Gastroesophageal sphincter (tissue), 4 donors: Measurements from ENCODE around the gene CFTR. TPM values are rescaled to one million over a fixed set of nuclear protein-coding genes. Genes with fewer than 3 reads are reported as not detected.
"Not testable (repeated sequence)": the region's sequence is repeated elsewhere in the genome, so short reads cannot be mapped to it uniquely, and the experiment has no call there.

Source experiments
- ATAC-seq: fragments of 150-250 bp; one replicate; pipeline ENCODE4 v1.9.1; 2016; ENCODE audit warnings: mild to moderate bottlenecking, moderate library complexity
- H3K27ac ChIP-seq, 4 donors: fragments of 200-600 bp; sonication (generic) in 3 of 4; 1 replicate in 3 of 4; 2 replicates in 1 of 4; pipeline ENCODE4 v1.5.1; 2016 to 2019
- H3K27me3 ChIP-seq: fragments of 200-600 bp; sonication (generic); one replicate; pipeline ENCODE4 v1.5.1; 2019
- H3K36me3 ChIP-seq, 2 donors: fragments of 200-600 bp; sonication (generic); one replicate each; pipeline ENCODE4 v1.5.1; 2019; ENCODE audit warnings: control low read depth in 1 of 2
- H3K4me1 ChIP-seq, 3 donors: fragments of 200-600 bp; sonication (generic); 1 replicate in 2 of 3; 2 replicates in 1 of 3; pipeline ENCODE4 v1.5.1; 2016 to 2019; ENCODE audit warnings: control low read depth in 2 of 3
- H3K4me3 ChIP-seq, 2 donors: fragments of 200-600 bp; sonication (generic); one replicate each; pipeline ENCODE4 v1.5.1; 2019; ENCODE audit warnings: mild to moderate bottlenecking in 1 of 2, moderate library complexity in 1 of 2
- H3K9me3 ChIP-seq, 3 donors: fragments of 200-600 bp; sonication (generic); one replicate each; pipeline ENCODE4 v1.5.1; 2017 to 2019; ENCODE audit warnings: control low read depth in 2 of 3
- EP300 ChIP-seq: sonication (generic); formaldehyde crosslinking; IDR thresholded peaks from one replicate; pipeline ENCODE4 v1.6.1; 2017; ENCODE audit warnings: antibody characterized with exemption, mild to moderate bottlenecking
- POLR2A ChIP-seq, 2 donors: fragments of 450-650 bp; IDR thresholded peaks; one replicate each; pipeline ENCODE4 v1.6.1; 2017; ENCODE audit warnings: antibody characterized with exemption in 2 of 2, mild to moderate bottlenecking in 2 of 2, moderate library complexity in 1 of 2
- POLR2AphosphoS5 ChIP-seq: sonication (generic); formaldehyde crosslinking; IDR thresholded peaks from one replicate; pipeline ENCODE4 v1.6.1; 2017; ENCODE audit warnings: antibody characterized with exemption
- WGBS, 2 donors: methylation state at CpG; one replicate each; pipeline ENCODE4 v1.1.5; 2018; ENCODE audit warnings: low coverage in 1 of 2; 5-methylcytosine and 5-hydroxymethylcytosine counted together
- total RNA-seq, 4 donors: library from RNA; depleted of rRNA; stranded (reverse); fragments of >200 nt; gene quantifications; one replicate each; pipeline ENCODE4 v1.1.0, GENCODE V29; 2016
- TF ChIP-seq, protein P1 (sequence below), 4 experiments: fragments of 200-600 bp in 2 of 4; fragments of 450-650 bp in 2 of 4; sonication (generic) in 1 of 4; IDR thresholded peaks; one replicate each; pipeline ENCODE4 v1.5.1; 2017 to 2019; ENCODE audit warnings: antibody characterized with exemption in 4 of 4, mild to moderate bottlenecking in 2 of 4, moderate library complexity in 2 of 4

Gene CFTR
- total RNA-seq, 4 donors from 2014 or later: 1.9 TPM; not detected in 3

DNA sequence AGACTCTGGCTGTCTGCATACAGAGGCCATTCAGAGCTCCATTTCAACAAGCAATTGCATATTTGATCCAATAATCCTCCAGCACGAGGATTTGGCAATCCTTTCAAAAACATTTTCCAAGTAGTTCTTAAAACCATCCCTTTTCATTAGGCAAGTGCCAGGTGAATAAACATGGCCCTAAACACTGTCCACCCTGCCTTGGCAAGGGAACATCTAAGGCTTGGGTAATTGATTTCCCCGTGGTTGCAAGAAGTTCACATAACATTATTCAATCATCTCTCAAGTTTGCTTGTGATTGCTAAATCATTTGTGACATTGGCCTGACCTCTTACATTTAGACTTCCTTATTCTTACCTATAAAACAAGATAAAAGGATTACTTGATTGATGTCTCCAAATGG, 218.2 kb downstream of the CFTR start:
- no peaks in the 10 kb centered on the region for H3K4me1 ChIP-seq

DNA sequence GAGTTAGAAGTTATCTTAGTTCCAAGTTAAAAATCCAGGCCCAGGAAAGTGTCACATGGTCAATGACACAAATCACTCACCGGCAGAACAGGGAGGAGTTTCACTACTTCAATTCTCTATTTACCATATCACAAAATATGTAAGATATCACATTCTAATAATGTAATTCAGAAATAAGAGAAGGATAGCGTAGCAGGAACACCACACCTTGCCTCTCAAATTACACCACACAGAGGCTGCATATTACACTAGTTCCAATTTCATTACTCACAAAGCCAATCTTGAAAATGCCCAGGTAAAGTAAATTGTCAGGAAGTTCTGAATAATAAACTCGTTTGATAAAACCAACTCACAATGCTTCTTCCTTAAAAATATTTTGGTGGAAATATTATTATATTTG, 224.2 kb downstream of the CFTR start:
- H3K4me3 ChIP-seq: no peak overlapping the region

More for the DNA sequence above, 218.2 kb downstream of the CFTR start:
- H3K9me3 ChIP-seq: no peaks in the 10 kb centered on the region
- TF ChIP-seq POLR2AphosphoS5 (no peak), POLR2A (IDR thresholded peaks at IDR 0.05) (no peak), EP300 (no peak)
- TF ChIP-seq, protein P1, sequence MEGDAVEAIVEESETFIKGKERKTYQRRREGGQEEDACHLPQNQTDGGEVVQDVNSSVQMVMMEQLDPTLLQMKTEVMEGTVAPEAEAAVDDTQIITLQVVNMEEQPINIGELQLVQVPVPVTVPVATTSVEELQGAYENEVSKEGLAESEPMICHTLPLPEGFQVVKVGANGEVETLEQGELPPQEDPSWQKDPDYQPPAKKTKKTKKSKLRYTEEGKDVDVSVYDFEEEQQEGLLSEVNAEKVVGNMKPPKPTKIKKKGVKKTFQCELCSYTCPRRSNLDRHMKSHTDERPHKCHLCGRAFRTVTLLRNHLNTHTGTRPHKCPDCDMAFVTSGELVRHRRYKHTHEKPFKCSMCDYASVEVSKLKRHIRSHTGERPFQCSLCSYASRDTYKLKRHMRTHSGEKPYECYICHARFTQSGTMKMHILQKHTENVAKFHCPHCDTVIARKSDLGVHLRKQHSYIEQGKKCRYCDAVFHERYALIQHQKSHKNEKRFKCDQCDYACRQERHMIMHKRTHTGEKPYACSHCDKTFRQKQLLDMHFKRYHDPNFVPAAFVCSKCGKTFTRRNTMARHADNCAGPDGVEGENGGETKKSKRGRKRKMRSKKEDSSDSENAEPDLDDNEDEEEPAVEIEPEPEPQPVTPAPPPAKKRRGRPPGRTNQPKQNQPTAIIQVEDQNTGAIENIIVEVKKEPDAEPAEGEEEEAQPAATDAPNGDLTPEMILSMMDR (IDR thresholded peaks at IDR 0.05): no peak
- WGBS, 2 donors: 11 to 21% methylated on average over 2 of the region's 2 CpGs
- no peaks in the 10 kb centered on the region for H3K36me3 ChIP-seq
- H3K27me3 ChIP-seq: no peaks in the 10 kb centered on the region
- ATAC-seq: no peak
- no peak overlapping the region for H3K4me3 ChIP-seq
- no peak overlapping the region for H3K27ac ChIP-seq

DNA sequence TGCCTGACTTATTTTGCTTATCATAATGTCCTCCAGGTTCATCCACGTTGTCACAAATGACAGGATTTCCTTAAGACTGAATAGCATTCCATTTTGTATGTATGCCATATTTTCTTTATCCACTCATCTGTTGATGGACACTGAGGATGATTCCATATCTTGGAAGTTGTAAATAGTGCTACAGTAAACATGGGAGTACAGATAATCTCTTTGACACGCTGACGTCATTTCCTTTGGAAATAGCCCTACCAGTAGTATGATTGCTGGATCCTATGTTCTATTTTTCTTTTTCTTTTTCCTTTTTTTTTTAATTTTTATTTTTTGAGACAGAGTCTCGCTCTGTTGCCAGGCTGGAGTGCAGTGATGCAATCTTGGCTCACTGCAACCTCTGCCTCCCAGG, 225.8 kb downstream of the CFTR start:
- WGBS, 2 donors: 85% methylated on average over 3 to 4 of the region's 4 CpGs
- TF ChIP-seq POLR2A (IDR thresholded peaks at IDR 0.05) (no peak), EP300 (no peak), POLR2AphosphoS5 (no peak)
- TF ChIP-seq, protein P1 (IDR thresholded peaks at IDR 0.05): no peak
- H3K27me3 ChIP-seq: no peaks in the 10 kb centered on the region
- H3K4me3 ChIP-seq: no peak overlapping the region
- no peaks in the 10 kb centered on the region for H3K9me3 ChIP-seq
- H3K27ac ChIP-seq: no peak overlapping the region
- H3K36me3 ChIP-seq: no peaks in the 10 kb centered on the region
- H3K4me1 ChIP-seq: no peaks in the 10 kb centered on the region
- no peak for ATAC-seq

More for the DNA sequence above, 224.2 kb downstream of the CFTR start:
- ATAC-seq: no peak
- TF ChIP-seq, protein P1 (IDR thresholded peaks at IDR 0.05): no peak
- TF ChIP-seq POLR2AphosphoS5: no peak
- no peak for TF ChIP-seq EP300
- no peak for TF ChIP-seq POLR2A (IDR thresholded peaks at IDR 0.05)
- Histone ChIP-seq H3K4me1 (no peaks in the 10 kb centered on the region), H3K27me3 (no peaks in the 10 kb centered on the region), H3K36me3 (no peaks in the 10 kb centered on the region), H3K9me3 (no peaks in the 10 kb centered on the region), H3K27ac (no peak overlapping the region)
- 67 to 100% methylated on average over 3 of the region's 3 CpGs for WGBS, 2 donors

DNA sequence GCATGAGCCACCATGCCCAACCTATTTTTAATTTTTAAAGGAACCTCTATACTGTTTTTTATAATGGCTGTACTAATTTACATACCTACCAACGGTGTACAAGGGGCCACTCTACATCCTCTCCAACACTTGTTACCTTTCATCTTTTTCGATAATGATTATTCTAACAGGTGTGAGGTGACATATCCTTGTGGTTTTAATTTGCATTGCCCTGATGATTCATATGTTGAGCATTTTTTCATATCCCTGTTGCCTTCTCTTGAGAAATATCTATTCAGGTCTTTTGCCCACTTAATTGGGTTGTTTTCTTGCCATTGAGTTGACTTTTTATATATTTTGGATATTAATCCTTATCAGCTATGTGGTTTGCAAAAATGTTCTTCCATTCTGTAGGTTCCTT, 226.4 kb downstream of the CFTR start:
- TF ChIP-seq POLR2A (IDR thresholded peaks at IDR 0.05) (no peak), POLR2AphosphoS5 (no peak), EP300 (no peak)
- TF ChIP-seq, protein P1 (IDR thresholded peaks at IDR 0.05): no peak
- H3K27me3 ChIP-seq: no peaks in the 10 kb centered on the region
- WGBS, 2 donors: 76 to 83% methylated on average over 2 of the region's 2 CpGs
- no peaks in the 10 kb centered on the region for H3K4me1 ChIP-seq
- no peak overlapping the region for H3K4me3 ChIP-seq
- no peaks in the 10 kb centered on the region for H3K9me3 ChIP-seq
- H3K36me3 ChIP-seq: no peaks in the 10 kb centered on the region
- no peak overlapping the region for H3K27ac ChIP-seq
- no peak for ATAC-seq

DNA sequence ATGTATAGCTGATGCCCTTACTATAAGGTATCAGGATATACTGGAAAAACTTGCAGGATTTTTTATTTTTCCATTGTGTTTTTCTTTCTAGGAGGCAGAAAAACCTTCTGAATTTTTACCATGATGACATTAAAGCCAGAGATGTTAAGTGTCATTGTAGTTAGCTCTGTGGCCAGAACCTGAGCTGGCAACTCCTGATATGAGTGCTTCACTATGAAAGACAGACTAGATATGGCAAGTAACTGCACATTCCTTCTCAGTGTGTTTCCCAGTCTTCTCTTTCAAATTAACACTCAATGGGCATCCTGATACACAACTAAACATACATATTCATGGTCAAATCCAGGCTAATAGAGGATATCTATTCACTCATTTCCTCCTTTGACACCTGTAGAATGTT, 227.3 kb downstream of the CFTR start:
- peaks cover 0 to 5% of the 10 kb centered on the region in 2 donors for H3K36me3 ChIP-seq
- TF ChIP-seq, protein P1 (IDR thresholded peaks at IDR 0.05): no peak
- TF ChIP-seq POLR2AphosphoS5: no peak
- TF ChIP-seq POLR2A (IDR thresholded peaks at IDR 0.05): no peak
- no peak for TF ChIP-seq EP300
- no peak for ATAC-seq
- no peaks in the 10 kb centered on the region for H3K4me1 ChIP-seq
- no peak overlapping the region for H3K27ac ChIP-seq
- no peak overlapping the region for H3K4me3 ChIP-seq
- no peaks in the 10 kb centered on the region for H3K27me3 ChIP-seq
- H3K9me3 ChIP-seq: no peaks in the 10 kb centered on the region

DNA sequence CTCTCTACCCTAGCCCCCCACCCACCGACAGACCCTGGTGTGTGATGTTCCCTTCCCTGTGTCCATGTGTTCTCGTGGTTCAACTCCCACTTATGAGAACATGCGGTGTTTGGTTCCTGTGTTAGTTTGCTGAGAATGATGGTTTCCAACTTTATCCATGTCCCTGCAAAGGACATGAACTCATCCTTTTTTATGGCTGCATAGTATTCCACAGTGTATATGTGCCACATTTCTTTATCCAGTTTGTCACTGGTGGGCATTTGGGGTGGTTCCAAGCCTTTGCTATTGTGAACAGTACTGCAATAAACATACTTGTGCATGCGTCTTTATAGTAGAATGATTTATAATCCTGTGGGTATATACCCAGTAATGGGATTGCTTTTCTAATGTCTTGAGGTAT, 228.3 kb downstream of the CFTR start:
- not testable (repeated sequence) for H3K27me3 ChIP-seq, ATAC-seq
- 89 to 100% methylated on average over 2 to 4 of the region's 4 CpGs for WGBS, 2 donors

More for the DNA sequence above, 228.3 kb downstream of the CFTR start:
- H3K9me3 ChIP-seq, H3K4me3 ChIP-seq, H3K27ac ChIP-seq, H3K4me1 ChIP-seq: not testable (repeated sequence)
- H3K36me3 ChIP-seq: peaks cover 0 to 14% of the 10 kb centered on the region in 2 donors
